HG03469 (cell line): ENCODE results near the gene EIF3C.
"Not testable (repeated sequence)": the region's sequence is repeated elsewhere in the genome, so short reads cannot be mapped to it uniquely, and the experiment has no call there.

ENCODE experiments used
- ATAC-seq: cut with Tn5 transposase; IDR thresholded peaks from one replicate; pipeline ENCODE4 v1.9.1; 2021; ENCODE audit warnings: mild to moderate bottlenecking, moderate library complexity, moderate number of reproducible peaks; ENCODE audit not compliant: unreplicated experiment

EIF3C gene

GRCh38 chr16:28711220-28712083 lies at the start of gene EIF3C:
TSS of gene EIF3C (plus strand) at chr16:28711464. CDS start at chr16:28711687, 223 bp downstream.
- peak; percentile 91 for ATAC-seq

DNA sequence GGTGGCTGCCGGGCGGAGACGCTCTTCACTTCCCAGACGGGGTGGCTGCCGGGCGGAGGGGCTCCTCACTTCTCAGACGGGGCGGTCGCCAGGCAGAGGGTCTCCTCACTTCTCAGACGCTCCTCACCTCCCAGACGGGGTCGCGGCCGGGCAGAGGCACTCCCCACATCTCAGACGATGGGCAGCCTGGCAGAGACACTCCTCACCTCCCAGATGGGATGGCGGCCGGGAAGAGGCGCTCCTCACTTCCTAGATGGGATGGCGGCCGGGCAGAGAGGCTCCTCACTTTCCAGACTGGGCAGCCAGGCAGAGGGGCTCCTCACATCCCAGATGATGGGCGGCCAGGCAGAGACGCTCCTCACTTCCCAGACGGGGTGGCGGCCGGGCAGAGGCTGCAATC lies 45.0 kb upstream of the EIF3C start:
- not testable (repeated sequence) for ATAC-seq

GRCh38 chr16:28667480-28667879 lies 43.8 kb upstream of the EIF3C start:
- ATAC-seq: not testable (repeated sequence)

DNA sequence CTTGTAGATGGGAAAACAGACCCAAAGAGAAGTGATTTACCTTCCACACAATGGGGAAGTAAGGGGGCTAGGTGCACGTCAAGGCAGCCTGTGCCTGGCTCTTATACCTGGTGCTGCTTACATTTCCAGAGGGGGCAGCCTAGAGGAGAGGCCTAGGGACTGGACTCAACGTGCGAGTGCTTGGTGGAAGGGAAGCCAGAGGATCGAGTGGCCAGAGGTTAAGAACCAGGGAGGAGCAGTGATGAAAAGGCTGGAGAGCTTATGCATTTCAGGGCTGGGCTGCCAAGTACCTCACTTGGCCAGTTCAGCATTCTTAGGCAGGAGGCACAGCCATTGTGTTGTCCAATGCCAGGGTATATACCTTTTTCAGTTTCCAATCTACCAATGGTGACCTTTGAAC lies 43.1 kb upstream of the EIF3C start:
- not testable (repeated sequence) for ATAC-seq

GRCh38 chr16:28688327-28688952 lies 22.8 kb upstream of the EIF3C start:
- ATAC-seq: not testable (repeated sequence)

- not testable (repeated sequence) for ATAC-seq
Observed at GRCh38 chr16:28689425-28689824, 21.8 kb upstream of the EIF3C start.

- ATAC-seq: not testable (repeated sequence)
Observed at GRCh38 chr16:28691722-28692121, 19.5 kb upstream of the EIF3C start.

- ATAC-seq: not testable (repeated sequence)
Observed at GRCh38 chr16:28693257-28693950, 17.9 kb upstream of the EIF3C start.

- ATAC-seq: not testable (repeated sequence)
Observed at GRCh38 chr16:28699792-28700191, 11.5 kb upstream of the EIF3C start.

DNA sequence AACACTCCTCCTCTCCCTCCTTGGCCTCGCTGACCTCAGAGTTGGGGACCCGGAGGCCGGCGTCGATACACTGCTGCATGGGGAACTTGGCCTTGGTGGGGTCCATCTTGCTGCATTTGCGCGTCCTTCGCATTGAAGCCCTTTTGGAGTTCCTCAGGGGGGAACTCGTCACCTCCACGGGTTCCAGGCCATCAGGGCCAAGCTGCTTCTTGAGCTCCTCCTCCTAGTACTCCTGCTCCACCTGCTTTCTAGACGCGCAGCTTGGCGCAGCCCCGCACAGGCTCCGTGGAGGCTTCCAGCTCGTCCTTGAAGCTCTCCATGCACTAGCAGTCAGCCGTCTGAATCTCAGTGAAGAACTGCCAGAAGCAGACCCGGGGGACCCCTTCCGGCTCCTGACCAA lies 10.9 kb upstream of the EIF3C start:
- not testable (repeated sequence) for ATAC-seq

DNA sequence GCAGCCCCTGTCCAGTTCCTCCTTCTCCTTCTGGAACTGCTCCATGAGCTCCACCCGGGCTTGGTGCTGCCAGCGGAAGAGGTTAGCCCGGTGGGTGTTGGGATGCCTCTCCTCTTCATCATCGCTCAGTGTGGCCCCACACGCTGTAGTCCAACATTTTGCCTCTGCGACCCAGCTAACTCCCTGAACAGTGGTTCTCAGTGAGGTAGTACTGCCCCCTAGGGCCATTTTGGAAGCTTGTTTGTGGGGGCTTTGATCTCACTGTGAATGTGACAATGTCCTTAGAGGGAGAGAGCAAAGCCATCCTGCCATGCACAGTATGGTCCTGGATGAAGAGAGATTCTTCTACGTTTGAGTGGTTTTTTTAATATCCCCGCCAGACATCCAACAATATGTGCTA lies 9.9 kb upstream of the EIF3C start:
- not testable (repeated sequence) for ATAC-seq

GRCh38 chr16:28704246-28704645 lies 7.0 kb upstream of the EIF3C start:
- ATAC-seq: not testable (repeated sequence)

- not testable (repeated sequence) for ATAC-seq
Observed at GRCh38 chr16:28722852-28723650, 11.8 kb downstream of the EIF3C start.

- not testable (repeated sequence) for ATAC-seq
Observed at GRCh38 chr16:28731253-28731652, 20.0 kb downstream of the EIF3C start.

- not testable (repeated sequence) for ATAC-seq
Observed at GRCh38 chr16:28732455-28733124, 21.3 kb downstream of the EIF3C start.

DNA sequence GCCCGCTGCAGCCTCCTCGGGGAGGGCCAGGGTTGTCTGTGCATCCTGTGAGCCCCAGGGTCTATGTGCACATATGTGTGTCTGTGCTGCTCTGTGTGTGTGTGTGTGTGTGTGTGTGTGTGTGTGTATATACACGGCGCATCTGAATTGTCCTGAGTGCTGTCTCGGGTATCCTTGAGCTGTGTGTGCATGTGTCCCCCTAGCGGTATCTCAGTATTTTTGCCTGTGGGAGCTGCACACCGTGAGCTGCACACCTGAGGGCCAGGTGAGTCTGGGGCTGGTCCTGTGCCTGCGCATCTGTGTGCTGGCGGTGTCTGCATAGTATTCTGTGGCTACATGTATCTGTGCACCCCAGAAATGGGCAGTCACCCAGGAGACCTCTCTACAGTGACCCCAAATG lies 28.5 kb downstream of the EIF3C start:
- not testable (repeated sequence) for ATAC-seq

GRCh38 chr16:28740631-28741030 lies 29.4 kb downstream of the EIF3C start:
- not testable (repeated sequence) for ATAC-seq

DNA sequence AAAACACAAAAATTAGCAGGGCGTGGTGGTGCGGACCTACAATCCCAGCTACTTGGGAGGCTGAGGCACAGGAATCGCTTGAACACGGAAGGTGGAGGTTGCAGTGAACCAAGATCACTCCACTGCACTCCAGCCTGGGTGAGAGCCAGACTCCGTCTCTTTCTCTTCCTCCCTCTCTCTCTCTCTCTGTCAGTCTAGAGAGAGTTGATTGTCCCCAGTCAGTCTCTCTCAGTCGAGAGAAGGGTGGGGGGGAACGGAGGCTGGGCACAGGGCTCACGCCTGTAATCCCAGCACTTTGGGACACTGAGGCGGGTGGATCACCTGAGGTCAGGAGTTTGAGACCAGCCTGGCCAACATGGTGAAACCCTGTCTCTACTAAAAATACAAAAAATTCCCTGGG lies 30.0 kb downstream of the EIF3C start:
- ATAC-seq: not testable (repeated sequence)

DNA sequence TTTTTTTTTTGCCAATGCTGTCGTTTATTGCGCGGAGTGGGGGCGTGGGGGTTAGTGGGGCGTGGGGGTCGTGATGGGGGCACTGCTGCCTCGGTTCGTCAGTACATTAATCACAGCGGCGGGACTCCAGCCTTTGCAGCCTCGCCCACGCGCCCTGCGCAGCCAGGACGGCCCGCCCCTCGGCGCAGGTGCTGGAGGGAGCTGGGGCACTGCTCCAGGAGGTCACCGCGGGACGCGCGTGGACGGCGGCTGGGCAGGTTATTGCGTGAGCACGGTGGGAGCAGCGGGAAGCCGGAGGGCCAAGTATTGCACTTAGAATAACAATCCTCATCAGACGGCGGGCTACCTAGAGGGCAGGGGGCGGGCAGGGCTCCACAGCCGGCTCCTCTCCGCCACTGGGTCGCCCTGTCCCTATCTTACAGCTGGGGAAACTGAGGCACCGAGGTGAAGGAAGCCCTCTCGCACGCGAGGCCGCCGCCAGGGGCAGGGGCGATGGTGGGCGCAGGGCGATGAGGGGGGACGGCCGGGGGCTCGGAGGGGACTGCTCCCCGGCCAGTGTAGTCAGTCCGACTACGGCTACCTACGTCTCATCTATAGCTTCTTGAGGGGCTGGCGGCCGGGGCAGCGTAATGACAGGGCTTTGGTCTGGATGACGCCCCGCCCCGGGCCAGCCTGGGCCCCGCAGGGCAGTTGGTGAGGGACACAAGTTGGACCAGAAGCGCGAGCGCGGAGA lies 35.5 kb downstream of the EIF3C start:
- ATAC-seq: not testable (repeated sequence)
